Purkinje cell (primary cell): Measurements from ENCODE around the gene ALPL. TPM values are rescaled to one million over a fixed set of nuclear protein-coding genes. Genes with fewer than 3 reads are reported as not detected.

ENCODE experiments used
- polyA plus RNA-seq: library from polyadenylated mRNA; unstranded; fragments of >200 nt; fragmentation: Nextera tagmentation; gene quantifications from 2 replicates; pipeline ENCODE4 v1.2.1, GENCODE V29; 2014

Gene ALPL
- polyA plus RNA-seq = 0.16 TPM in 1 of 2 replicates, not detected in the other

DNA sequence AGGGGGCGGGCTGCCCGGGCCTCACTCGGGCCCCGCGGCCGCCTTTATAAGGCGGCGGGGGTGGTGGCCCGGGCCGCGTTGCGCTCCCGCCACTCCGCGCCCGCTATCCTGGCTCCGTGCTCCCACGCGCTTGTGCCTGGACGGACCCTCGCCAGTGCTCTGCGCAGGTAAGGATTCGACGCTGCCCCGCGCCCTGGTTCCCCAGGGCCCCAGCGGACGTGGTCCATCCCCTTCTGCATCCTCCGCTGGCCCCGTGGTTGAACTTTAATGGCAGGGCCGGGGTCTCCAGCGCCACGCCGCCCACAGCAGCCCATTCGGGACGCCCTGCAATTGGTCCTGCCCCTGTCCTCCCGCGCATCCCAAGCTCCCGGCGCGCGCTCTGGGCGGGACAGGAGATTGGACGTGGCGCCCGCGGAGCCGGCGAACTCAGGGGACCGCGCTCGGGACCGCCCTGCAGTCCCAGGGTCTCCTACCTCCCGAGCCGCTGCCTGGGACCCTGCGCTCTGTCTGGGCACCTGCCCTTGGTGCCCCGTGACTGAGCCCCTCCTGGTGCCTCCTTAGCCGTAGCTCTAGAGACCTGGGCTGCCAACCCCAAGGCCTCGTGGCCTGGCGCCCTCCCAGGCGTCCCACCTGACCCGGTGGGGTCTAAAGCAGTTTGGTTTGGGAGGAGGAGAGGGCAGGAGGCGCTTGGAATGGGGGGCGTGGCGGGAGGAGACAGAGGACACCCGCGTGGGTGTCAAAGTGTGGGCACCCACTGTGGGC lies at the start of gene ALPL:
ALPL (plus strand) TSS at position 73 of the 762 bp plus-strand sequence. CDS start 44,659 bp downstream, outside the sequence.

Other genes starting within 250 kb of the ALPL start
- gene ECE1, start 219.0 kb upstream of the ALPL start, polyA plus RNA-seq = 3.2 and 3.3 TPM in 2 replicates
- 0.35 and 0.75 TPM in 2 replicates for gene NBPF3, start 69.3 kb upstream of the ALPL start, polyA plus RNA-seq
- gene RAP1GAP, start 159.9 kb downstream of the ALPL start, polyA plus RNA-seq = 6.6 and 9.3 TPM in 2 replicates